Peyer's patch (tissue), 4 donors: ENCODE measurements around the gene B3GALT6.

Experiments used
- POLR2A ChIP-seq, 2 donors: fragments of 450-650 bp; IDR thresholded peaks; one replicate each; pipeline ENCODE4 v1.5.1; 2017; ENCODE audit warnings: antibody characterized with exemption in 2 of 2, mild to moderate bottlenecking in 2 of 2, moderate library complexity in 2 of 2
- TF ChIP-seq, protein P1 (sequence below), 6 experiments: fragments of 450-650 bp in 4 of 6; fragments of 200-600 bp in 2 of 6; sonication (generic) in 1 of 6; IDR thresholded peaks; one replicate each; pipeline ENCODE4 v1.5.1; 2017 to 2019; ENCODE audit warnings: antibody characterized with exemption in 6 of 6, mild to moderate bottlenecking in 3 of 6, moderate library complexity in 1 of 6

GRCh38 chr1:1196431-1197187 is 35.4 kb upstream of the B3GALT6 start:
- TF ChIP-seq, protein P1, sequence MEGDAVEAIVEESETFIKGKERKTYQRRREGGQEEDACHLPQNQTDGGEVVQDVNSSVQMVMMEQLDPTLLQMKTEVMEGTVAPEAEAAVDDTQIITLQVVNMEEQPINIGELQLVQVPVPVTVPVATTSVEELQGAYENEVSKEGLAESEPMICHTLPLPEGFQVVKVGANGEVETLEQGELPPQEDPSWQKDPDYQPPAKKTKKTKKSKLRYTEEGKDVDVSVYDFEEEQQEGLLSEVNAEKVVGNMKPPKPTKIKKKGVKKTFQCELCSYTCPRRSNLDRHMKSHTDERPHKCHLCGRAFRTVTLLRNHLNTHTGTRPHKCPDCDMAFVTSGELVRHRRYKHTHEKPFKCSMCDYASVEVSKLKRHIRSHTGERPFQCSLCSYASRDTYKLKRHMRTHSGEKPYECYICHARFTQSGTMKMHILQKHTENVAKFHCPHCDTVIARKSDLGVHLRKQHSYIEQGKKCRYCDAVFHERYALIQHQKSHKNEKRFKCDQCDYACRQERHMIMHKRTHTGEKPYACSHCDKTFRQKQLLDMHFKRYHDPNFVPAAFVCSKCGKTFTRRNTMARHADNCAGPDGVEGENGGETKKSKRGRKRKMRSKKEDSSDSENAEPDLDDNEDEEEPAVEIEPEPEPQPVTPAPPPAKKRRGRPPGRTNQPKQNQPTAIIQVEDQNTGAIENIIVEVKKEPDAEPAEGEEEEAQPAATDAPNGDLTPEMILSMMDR (IDR thresholded peaks at IDR 0.05): no peak
- no peak for TF ChIP-seq POLR2A (IDR thresholded peaks at IDR 0.05)
